Ishikawa (cell line): Measurements from ENCODE around the gene CLDN22.

Experiments
- CEBPB ChIP-seq: IDR thresholded peaks from 2 replicates; pipeline ENCODE4 v1.6.1; 2012
- CREB1 ChIP-seq: IDR thresholded peaks from 2 replicates; pipeline ENCODE4 v1.6.1; 2012; ENCODE audit warnings: low read depth
- RAD21 ChIP-seq: IDR thresholded peaks from 2 replicates; pipeline ENCODE4 v1.6.1; 2012; ENCODE audit warnings: low read depth
- TEAD4 ChIP-seq: IDR thresholded peaks from 2 replicates; pipeline ENCODE4 v1.6.1; 2012
- YY1 ChIP-seq: IDR thresholded peaks from 2 replicates; pipeline ENCODE4 v1.6.1; 2012; ENCODE audit warnings: low read depth
- ZBTB7A ChIP-seq: IDR thresholded peaks from 2 replicates; pipeline ENCODE4 v1.6.1; 2012; ENCODE audit warnings: low read depth
- TF ChIP-seq, protein P1 (sequence below): IDR thresholded peaks from 2 replicates; pipeline ENCODE4 v1.6.1; 2012

DNA sequence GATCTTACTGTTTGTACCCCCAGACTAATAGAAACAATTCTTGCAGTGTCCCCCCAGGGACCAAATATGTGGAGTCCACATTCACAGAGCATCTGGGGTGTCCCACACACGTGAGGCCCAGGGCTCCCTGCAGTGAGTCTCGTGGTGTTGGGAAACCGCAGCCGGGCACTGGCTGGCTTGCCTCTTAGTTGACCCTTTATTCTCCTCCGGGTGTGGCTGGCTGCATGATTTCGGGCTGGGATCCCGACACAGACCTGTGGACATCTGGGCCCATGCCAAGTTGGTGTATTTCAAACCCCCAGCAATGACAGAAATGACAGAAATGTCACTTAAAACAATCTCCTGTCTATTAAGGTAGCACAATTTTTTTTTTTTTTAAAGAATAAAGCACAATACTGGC is 17.8 kb upstream of the CLDN22 start:
- TF ChIP-seq CREB1 (no peak), TEAD4 (peak; percentile 55), CEBPB (peak; percentile 60), ZBTB7A (no peak), RAD21 (peak; percentile 10; the same call in 1 of the 2 replicates), YY1 (no peak)
- TF ChIP-seq, protein P1, sequence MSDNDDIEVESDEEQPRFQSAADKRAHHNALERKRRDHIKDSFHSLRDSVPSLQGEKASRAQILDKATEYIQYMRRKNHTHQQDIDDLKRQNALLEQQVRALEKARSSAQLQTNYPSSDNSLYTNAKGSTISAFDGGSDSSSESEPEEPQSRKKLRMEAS: peak; percentile 56; the same call in 1 of the 2 replicates
